ENCODE results near the gene MEGF8. TPM values are rescaled to one million over a fixed set of nuclear protein-coding genes. Genes with fewer than 3 reads are reported as not detected.

MEGF8 gene
- total and polyA plus RNA-seq, 9 of the 15 experiments (the other 6 are each of a cell fraction or from before 2014, with no cell fraction given) = 0.28 to 13.1 (median 3.0) TPM

DNA sequence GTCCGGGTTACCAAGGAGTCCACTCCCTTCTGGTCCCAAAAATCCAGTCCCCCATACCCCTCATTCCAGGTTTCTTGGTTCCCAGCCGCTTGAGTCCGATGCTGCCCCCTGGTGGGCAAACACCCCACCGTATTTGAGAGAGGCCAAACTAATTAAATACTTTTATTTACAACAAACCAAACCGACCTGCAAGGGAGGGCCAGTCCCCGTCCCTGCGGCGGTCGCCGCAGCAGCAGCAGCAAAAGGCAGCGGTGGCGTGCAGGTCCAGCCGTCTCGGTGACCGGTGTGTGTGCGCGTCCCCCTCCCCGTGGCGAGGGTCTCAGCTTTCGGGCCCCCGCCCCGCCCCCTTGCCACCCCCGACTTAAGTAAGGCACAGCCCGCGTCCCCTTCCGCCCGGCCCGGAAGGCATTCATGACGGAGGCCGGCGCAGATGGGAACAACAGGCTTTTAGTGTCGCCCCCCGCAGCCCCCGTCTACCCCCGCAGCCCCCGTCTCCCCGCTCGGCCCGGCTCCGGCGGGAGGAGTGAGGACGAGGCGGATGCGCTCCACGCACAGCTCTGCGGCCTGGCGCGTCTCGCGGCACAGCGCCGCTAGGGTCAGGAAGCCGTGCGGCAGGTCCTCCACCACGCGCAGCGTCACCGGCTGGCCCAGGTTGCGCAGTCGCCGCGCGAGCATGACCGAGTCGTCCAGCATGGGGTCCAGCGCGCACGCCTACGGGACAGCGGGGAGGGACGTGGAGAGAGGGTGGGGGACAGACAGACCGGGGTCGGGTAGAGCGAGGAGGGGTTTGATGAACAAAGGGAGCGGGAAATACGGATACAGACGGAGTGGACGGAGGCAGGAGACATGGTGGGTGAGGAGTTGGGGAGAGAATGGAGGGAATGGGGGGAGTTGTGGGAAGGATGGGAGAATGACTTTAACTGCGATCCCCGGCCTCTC, 76.2 kb downstream of the MEGF8 start (continued):
- TF ChIP-seq, protein P1, sequence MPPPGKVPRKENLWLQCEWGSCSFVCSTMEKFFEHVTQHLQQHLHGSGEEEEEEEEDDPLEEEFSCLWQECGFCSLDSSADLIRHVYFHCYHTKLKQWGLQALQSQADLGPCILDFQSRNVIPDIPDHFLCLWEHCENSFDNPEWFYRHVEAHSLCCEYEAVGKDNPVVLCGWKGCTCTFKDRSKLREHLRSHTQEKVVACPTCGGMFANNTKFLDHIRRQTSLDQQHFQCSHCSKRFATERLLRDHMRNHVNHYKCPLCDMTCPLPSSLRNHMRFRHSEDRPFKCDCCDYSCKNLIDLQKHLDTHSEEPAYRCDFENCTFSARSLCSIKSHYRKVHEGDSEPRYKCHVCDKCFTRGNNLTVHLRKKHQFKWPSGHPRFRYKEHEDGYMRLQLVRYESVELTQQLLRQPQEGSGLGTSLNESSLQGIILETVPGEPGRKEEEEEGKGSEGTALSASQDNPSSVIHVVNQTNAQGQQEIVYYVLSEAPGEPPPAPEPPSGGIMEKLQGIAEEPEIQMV (tag; conservative IDR thresholded peaks at IDR 0.05; ENCODE audit: low read depth) = no peak
- TF ChIP-seq TRIM24 (IDR thresholded peaks at IDR 0.05) (no peak), TBL1XR1 (IDR thresholded peaks at IDR 0.05; ENCODE audit: low read length in 2 of 2) (no peak), ZBTB8A (IDR thresholded peaks at IDR 0.05; ENCODE audit: partially characterized antibody) (no peak), ZFP30 (CRISPR knock-in tag; IDR thresholded peaks at IDR 0.05; ENCODE audit: borderline replicate concordance) (no peak), SMAD3 (CRISPR knock-in tag; conservative IDR thresholded peaks at IDR 0.05) (no peak), HNRNPLL (IDR thresholded peaks at IDR 0.05; ENCODE audit: low read depth, low read length, poor library complexity, severe bottlenecking) (no peak), CCAR2 (IDR thresholded peaks at IDR 0.05; ENCODE audit: low read depth, low read length) (no peak), PCBP2 (IDR thresholded peaks at IDR 0.05; ENCODE audit: low read depth, low read length, poor library complexity, severe bottlenecking) (no peak), NRF1 (conservative IDR thresholded peaks at IDR 0.05 in 1 of 2, IDR thresholded peaks at IDR 0.05 in 1 of 2) (peak; percentile 84 to 87)
- TF ChIP-seq, protein P2, sequence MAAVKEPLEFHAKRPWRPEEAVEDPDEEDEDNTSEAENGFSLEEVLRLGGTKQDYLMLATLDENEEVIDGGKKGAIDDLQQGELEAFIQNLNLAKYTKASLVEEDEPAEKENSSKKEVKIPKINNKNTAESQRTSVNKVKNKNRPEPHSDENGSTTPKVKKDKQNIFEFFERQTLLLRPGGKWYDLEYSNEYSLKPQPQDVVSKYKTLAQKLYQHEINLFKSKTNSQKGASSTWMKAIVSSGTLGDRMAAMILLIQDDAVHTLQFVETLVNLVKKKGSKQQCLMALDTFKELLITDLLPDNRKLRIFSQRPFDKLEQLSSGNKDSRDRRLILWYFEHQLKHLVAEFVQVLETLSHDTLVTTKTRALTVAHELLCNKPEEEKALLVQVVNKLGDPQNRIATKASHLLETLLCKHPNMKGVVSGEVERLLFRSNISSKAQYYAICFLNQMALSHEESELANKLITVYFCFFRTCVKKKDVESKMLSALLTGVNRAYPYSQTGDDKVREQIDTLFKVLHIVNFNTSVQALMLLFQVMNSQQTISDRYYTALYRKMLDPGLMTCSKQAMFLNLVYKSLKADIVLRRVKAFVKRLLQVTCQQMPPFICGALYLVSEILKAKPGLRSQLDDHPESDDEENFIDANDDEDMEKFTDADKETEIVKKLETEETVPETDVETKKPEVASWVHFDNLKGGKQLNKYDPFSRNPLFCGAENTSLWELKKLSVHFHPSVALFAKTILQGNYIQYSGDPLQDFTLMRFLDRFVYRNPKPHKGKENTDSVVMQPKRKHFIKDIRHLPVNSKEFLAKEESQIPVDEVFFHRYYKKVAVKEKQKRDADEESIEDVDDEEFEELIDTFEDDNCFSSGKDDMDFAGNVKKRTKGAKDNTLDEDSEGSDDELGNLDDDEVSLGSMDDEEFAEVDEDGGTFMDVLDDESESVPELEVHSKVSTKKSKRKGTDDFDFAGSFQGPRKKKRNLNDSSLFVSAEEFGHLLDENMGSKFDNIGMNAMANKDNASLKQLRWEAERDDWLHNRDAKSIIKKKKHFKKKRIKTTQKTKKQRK (IDR thresholded peaks at IDR 0.05; ENCODE audit: borderline replicate concordance, low read depth, low read length) = no peak
- TF ChIP-seq, protein P3, sequence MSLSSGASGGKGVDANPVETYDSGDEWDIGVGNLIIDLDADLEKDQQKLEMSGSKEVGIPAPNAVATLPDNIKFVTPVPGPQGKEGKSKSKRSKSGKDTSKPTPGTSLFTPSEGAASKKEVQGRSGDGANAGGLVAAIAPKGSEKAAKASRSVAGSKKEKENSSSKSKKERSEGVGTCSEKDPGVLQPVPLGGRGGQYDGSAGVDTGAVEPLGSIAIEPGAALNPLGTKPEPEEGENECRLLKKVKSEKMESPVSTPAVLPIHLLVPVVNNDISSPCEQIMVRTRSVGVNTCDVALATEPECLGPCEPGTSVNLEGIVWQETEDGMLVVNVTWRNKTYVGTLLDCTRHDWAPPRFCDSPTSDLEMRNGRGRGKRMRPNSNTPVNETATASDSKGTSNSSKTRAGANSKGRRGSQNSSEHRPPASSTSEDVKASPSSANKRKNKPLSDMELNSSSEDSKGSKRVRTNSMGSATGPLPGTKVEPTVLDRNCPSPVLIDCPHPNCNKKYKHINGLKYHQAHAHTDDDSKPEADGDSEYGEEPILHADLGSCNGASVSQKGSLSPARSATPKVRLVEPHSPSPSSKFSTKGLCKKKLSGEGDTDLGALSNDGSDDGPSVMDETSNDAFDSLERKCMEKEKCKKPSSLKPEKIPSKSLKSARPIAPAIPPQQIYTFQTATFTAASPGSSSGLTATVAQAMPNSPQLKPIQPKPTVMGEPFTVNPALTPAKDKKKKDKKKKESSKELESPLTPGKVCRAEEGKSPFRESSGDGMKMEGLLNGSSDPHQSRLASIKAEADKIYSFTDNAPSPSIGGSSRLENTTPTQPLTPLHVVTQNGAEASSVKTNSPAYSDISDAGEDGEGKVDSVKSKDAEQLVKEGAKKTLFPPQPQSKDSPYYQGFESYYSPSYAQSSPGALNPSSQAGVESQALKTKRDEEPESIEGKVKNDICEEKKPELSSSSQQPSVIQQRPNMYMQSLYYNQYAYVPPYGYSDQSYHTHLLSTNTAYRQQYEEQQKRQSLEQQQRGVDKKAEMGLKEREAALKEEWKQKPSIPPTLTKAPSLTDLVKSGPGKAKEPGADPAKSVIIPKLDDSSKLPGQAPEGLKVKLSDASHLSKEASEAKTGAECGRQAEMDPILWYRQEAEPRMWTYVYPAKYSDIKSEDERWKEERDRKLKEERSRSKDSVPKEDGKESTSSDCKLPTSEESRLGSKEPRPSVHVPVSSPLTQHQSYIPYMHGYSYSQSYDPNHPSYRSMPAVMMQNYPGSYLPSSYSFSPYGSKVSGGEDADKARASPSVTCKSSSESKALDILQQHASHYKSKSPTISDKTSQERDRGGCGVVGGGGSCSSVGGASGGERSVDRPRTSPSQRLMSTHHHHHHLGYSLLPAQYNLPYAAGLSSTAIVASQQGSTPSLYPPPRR (CRISPR knock-in tag; IDR thresholded peaks at IDR 0.05; ENCODE audit: borderline replicate concordance) = no peak

Measured in K562 (cell line).